GM15510 (cell line): ENCODE measurements around the gene HEPACAM.

Experiments
- POLR2A ChIP-seq: IDR thresholded peaks from 3 replicates; pipeline ENCODE4 v1.6.1; 2011; ENCODE audit warnings: borderline replicate concordance; ENCODE audit not compliant: insufficient read length; ENCODE audit errors: extremely low read depth

Gene HEPACAM

GRCh38 chr11:124935548-124936514 lies at the start of gene HEPACAM:
Gene HEPACAM (minus strand): TSS chr11:124936047. CDS start chr11:124936006, 41 bp downstream.
- no peak for TF ChIP-seq POLR2A

DNA sequence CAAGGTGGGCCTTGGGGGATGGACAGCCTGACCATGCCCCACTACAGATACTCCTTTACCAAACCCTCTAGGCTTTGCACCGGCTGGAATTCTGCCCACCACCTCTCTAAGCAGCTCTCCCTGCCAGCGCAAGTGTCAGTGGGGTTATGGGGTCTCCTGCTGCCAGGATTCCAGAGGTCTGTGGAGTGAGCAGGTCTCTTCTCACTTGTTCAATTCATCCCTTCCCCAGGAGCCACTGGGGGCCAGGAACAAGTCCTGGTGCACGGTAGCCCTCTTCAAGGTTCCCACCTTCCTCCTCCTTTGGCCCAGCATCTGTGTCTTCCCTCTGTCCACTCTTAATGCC lies 48.6 kb upstream of the HEPACAM start:
- TF ChIP-seq POLR2A, result no peak

DNA sequence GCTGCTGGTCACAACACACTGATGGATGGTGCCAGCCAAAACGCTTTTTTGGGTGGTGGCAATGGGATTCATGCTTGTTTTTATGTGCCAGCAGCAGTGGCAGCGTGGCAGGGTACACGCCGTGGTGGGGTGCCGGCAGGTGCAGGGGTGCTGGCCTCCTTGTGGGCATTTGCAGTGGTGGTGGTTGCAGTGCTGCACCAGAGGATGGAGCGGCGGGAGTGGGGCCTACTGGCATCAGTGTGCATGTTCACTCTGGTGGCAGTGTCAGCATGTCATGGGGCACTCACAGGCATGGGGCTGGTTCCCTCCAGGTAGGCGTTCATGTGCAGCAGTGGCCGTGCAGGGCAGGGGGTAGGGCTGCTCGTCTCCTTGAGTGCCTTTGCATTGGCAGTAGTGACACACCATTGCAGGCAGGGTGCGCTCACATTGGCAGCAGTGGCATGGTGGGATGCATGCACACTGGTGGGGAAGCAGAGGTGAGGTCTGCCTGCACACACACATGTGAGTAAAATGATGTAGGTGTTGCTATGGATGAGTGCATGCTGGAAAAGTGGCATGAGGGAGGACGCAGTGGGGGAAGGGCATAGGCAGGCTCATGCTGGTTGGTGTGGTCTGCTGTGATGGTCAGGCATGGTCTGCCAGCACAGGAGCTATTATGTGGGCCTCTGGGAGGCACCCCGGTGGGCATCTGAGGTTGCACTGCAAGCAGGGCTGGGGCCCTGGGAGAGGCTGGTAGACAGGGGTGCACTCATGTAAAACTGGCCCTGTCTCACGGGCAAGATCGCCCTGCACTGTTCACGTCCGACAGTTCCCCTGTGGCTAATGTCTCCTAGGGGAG lies 48.0 kb upstream of the HEPACAM start:
- no peak for TF ChIP-seq POLR2A

DNA sequence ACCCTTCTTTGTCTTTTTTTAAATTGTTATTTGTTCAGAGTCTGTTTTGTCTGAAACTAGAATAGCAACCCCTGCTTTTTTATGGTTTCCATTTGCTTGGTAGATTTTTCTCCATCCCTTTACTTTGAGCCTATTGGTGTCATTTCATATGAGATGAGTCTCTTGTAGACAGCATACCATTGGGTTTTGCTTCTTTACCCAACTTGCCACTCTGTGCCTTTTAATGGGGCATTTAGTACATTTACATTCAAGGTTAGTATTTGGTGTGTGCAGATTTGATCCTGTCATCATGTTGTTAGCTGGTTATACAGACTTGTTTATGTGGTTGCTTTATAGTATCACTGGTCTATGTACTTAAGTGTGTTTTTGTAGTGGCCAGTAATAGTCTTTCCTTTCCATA lies 46.2 kb upstream of the HEPACAM start:
- no peak for TF ChIP-seq POLR2A

DNA sequence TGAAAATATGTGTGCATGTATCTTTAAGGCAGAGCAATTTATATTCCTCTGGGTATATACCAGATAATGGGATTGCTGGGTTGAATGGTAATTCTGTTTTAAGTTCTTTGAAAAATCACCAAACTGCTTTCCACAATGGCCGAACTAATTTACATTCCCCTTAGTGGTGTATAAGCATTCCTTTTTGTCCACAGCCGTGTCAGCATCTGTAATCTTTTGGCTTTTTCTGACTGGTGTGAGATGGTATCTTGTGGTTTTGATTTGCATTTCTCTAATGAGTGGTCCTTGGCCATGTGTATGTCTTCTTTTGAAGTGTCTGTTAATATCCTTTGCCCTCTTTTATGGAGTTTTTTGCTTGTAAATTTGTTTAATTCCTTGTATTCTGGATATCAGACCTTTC lies 42.5 kb upstream of the HEPACAM start:
- TF ChIP-seq POLR2A, result no peak

GRCh38 chr11:124977006-124977405 lies 41.2 kb upstream of the HEPACAM start:
- no peak for TF ChIP-seq POLR2A

GRCh38 chr11:124976531-124976930 lies 40.7 kb upstream of the HEPACAM start:
- no peak for TF ChIP-seq POLR2A

DNA sequence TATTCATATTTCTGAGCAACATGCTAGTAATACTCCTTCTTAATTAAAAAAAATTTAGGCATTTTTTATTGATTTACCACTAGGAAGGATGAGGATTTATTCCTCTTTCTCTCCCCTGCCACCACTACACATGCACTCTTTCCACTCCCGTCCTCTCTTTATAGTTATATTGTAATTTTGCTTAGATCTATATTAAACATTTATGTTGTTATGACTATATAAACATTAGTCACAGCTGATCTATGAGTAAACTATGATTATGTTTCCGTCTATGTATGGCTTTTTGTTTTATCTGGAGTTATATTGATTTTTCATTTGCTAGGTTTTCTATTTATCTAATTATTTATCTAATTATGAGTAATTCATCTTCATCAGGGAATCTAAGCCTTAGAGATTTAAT lies 36.0 kb upstream of the HEPACAM start:
- no peak for TF ChIP-seq POLR2A

DNA sequence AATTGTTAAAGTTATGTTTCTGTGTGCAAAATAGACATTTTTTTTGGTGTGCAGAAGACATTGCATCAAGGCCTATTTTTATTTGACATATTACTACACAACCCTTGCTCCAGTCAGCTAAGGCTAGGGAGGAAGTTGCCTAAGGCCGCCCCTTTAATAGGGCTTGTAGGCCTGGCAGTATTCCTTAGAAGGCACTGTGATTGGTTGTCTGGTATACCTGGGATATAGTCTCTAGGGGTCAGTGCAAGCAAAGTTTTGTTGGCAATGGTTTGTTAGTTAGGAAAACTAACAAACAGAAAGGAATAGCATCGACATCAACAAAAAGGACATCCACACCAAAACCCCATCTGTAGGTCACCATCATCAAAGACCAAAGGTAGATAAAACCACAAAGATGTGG lies 35.1 kb upstream of the HEPACAM start:
- TF ChIP-seq POLR2A, result no peak

GRCh38 chr11:124961972-124962609 lies 26.2 kb upstream of the HEPACAM start:
- TF ChIP-seq POLR2A, result no peak

DNA sequence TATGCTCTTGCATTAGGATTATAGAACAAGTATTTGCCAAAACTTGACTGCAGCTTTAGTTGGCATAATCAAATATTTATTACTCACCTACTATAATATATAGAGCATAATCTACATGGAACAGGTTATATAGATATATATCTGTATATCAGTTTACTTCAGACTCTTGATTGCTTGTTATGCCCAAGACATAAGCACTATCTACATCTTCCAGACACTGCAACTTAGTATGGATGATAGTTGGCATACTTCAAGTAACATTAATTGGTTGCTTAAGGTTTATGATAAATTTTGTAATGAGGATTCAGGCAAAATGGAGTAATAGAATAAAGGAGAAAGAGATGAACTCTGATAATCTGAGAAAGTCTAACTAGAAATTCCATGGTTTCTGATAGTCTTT lies 19.2 kb upstream of the HEPACAM start:
- TF ChIP-seq POLR2A, result no peak

DNA sequence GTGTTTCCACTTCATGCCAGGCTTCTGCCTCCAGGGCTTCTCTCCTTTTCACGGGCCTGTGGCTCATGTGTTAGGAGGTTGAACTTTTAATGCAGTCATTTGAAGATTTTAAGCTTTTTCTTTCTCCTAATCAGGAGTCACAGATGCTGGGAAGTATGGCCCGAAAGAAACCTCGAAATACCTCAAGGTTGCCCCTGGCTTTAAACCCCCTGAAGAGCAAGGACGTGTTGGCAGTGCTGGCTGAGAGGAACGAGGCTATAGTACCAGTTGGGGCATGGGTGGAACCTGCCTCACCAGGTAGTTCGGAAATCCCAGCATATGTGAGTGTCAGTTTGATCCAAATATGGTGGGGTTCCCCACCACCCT lies 18.7 kb upstream of the HEPACAM start:
- no peak for TF ChIP-seq POLR2A

DNA sequence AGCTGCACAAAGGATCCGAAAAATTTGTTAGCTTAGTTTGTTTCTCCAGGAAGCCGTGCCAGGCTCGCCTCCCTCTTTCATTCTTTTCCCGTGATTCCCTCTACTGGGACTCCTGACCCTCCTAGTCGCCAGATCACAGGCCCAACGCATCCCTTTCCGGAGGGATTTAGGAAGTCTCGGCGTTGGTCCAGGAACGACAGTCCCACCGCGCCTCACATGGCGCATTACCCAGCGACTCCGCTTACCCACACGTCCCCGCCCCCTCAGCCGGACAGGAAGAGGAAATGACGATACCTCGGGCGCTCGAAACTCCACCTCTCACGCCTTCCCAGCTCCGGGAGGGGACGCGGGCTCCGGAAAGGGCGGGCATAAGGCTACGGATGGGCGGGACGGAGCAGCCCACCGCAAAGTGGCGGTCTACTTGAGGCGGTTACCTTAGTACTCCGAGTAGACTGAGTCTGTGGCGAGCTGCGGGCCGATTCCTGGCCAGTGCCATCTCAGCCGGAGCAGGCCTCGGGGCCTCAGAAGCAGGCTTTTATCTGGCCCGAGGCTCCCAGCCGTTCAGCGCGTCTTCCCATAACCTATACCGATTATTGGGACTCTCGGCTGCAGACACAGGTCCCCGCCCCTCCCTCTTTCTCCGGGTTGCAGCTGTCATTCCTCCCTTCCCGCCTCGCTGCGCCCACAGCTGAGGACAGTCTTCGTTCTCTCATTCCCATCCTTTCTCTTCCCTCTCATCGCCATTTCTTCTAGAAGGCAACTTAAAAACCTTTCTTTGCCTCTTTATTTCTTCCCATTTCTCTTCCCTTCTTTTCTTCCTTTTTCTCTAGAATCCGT lies 18.1 kb upstream of the HEPACAM start, which contains the start of gene CCDC15:
Gene CCDC15, plus strand, starts transcription at position 450 of the 837 bp plus-strand sequence. CDS start 531 bp downstream, outside the sequence.
- TF ChIP-seq POLR2A, result peak; percentile 97

DNA sequence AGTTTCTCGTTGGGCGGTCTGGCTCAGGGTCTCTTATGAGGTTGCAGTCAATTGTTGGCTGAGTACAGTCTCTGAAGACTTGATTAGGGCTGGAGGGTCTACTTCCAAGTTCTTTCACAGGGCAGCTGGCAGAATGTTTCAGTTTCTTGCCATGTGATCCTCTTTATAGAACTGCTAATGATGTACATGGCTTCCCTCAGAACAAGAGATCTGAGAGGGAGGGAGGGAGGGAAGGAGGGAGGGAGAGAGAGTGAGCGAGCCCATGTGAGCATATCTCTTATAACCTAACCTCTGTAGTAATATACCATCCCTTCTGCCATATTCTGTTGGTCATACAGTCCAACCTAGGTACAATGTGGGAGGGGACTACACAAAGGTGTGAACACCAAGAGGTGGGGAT lies 15.5 kb upstream of the HEPACAM start:
- TF ChIP-seq POLR2A, result no peak
